ENCODE measurements around the gene KCNF1.
"Not testable (repeated sequence)": the region's sequence is repeated elsewhere in the genome, so short reads cannot be mapped to it uniquely, and the experiment has no call there.

The KCNF1 gene

DNA sequence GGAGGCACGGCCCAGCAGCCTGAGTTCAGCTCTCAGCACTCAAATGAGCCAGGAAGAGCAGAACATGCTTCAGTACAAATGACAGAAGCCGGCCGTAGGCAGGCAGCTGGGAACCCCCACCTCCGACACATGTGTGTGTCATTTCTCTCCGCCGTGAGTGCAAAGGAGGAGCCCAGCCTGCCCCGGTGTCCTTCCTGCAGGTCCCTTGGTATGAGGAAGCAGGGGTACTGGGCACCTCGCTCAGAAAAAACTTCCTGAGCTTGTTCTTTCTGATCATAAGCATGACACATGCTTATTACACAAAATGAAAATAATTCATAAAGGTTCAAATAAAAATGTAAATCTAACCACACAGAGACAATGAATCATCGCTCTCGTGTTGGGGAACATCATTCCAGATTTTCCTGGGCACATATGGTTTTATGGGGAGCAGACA lies 35.3 kb downstream of the KCNF1 start:
- ATAC-seq = no peak

DNA sequence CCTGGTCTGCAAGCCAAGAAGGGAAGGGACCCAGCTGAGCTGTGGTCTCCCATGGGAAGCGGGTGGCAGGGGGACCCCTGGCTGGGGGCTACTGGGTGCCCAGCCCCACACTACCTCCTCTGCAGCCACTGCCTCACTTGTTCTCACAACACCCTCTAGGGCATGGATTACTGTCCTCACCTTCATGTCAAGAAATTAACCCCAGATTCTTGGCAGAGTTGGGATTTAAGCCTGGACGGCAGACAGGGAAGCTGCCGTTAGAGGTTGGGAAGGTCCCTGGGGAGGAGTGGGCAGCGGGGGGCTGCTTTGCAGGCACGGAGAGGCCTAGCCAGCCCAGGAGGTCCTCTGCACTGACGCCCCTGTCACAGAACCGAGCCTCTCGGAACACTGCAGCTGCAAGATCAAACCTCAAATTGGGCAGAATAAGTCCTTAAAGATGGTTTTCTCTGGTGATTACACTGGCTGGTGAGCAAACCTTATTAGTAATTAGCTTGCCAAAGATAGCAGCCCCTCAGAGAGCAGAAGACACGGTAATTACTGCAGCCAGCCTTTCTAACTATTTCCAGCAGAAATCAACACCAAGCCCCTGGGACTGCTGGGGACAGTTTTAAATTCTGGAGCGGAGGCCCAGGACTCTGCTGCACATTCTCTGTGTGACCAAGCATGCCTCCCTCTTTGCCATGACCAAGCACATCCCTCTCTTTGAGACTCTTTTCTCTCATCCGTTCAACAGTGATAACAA lies 35.9 kb downstream of the KCNF1 start:
- no peak for ATAC-seq

DNA sequence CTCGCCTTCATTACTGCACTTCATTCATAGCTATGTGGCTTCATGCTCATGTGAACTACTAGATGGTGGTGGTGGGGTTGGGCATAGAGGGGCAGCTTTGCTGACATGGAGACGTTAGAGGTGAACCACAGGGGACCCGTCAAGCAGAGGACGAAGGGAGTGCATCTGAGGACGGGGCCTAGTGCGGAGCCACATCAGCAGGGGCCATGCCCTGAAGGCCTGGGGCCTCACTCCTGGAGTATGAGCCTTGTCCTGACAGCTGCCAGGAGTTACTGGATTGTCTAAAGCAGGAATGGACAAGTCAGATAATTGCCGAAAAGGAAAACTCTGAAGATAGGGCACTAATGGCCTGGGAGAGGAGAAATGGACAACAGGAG lies 36.4 kb downstream of the KCNF1 start:
- ATAC-seq = no peak

DNA sequence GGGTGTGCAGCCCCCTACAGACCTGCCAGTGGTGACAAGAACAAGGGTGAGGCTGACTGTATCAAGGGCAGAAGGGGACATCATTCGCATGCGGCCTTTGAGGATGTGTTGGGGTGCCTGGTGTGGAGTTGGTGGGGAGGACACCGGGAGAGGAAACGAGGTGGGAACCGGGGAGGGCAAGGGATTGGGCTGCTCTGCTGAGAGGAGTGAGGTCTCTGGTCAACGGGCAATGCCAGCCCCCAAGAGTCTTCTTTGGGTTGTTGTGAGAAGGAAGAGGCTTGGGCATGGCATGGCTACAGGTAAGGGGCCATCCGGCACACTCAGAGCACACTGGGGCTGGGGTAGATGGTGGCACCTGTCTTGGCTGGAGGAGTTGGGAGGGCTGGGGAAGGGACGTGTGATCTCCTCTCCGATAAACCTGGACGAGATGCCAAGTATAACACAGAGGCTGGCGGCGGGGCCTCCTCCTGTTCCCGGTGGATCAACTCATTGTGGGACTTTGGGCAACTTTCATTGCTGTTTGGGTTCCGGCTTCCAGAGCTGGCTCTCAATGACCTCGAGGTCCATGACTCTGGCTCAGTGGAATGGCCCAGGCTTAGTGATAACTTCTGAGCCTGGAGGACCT lies 37.0 kb downstream of the KCNF1 start:
- ATAC-seq = no peak

DNA sequence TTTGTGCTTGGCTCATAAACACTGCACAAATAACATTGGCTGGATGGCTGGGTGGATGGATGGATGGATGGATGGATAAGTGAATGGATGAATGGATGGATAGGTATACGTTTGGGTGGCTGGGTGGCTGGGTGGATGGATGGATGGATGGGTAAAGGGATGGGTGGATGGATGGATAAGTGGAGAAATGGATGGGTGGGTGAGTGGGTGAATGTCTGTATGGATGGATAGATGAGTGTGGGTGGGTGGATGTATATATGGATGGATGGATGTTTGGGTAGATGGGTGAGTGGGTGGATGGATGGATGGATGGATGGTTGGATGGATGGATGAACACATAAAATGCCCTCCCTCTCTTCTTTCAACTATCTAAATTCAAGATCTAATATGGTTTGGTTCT lies 38.1 kb downstream of the KCNF1 start:
- ATAC-seq = no peak

DNA sequence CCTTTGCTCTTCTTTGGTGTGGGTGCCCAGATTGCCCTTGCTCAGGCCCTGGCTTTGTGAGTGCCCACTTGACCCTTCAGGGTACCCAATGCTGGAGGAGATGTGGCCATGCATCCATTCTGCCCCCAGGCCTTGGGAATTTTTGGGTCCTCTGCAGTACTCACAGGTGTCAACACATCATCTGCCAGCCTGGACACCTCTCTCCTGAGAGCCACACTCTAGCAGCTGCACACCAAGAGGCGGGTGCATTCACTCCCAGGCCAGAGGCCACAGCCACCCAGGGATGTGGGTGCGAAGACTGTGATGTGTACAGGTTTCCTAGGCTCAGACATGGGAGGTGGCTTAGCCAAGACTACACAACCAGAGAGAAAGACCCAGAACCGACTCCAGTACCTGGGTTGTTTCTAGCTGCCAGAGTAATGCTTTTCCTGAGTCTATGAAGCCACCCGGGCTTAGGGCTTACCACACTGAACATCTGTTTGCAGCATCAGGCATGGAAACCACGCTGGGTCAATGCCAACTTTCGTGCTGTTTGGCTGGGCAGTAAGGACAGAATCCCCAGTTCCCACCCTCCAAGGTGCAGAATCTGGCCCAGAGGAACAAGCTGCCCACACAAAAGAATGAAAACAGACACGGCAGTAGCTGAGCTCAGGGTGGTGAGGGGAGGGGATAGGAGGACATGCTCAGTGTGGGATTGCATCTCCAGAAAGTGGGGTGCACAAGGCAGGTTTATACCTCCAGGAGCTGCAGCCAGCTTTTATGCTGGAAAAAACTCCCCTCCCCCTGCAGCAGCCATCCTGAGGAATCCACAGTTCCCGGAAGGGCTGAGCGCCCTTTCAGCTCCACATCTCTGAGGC lies 40.1 kb downstream of the KCNF1 start:
- ATAC-seq = no peak

DNA sequence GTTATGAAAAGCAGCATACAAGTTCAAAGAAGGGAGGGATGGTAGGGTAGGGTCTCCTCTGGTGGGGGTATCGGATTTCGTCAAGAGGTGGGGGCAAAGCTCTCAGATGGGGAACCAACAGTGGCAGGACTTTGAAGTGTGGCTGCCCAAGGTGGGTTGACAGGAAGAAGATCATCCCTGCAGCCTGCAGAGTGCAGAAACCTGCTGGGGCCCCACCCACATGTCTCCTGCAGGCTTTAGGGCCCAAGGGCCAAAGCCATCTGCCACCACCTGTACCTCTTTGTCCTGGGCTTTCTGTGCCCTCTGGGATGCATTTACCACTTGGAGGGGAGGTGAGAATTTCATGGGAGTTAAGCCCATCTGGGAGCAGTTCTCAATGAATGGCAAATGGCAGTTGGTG lies 42.7 kb downstream of the KCNF1 start:
- no peak for ATAC-seq

DNA sequence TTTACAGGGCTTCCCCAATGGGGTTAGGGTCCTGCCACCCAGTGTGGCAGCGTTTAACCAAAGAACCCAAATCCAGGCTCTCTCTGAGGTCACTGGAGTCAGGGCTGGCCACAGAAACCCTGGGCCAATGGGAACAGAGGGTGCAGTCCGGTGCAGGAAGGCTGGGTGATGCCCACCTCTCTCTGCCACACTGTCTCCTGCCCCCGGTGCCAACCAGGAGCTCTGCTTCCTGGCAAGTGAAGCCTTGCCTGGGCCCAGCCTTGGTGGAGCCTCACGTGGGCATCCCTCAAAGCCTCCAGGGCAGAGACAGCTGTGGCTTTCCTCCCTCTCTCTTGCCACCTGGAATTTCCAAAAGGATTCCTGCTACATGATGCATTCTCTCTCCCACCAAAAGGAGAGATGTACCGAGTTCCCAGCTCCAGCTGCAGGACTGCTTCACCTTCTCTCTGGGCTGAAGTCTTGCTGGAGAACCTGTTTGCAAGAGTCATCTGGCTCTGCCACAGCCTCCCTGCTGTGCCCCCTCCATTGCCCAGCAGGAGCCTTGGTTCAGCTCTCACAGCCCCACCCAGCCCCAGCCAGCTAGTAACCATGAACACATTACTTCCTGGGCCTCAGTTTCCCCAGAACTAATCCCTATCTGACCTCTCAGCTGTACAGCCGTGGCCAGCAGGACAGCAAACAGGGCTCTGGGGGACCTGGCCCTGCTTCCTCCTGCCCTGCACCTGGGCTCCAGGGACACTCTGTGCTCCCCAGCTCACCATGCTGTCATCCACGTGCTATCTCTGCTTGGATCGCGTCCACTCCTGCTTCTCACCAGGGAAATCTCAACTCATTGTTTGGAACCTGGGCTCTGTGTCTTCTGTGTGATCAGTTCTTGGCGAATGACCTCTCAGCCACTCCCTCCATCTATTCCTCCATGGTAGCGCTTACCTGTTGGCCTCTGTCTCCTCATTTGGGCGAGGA lies 43.4 kb downstream of the KCNF1 start:
- no peak for ATAC-seq

DNA sequence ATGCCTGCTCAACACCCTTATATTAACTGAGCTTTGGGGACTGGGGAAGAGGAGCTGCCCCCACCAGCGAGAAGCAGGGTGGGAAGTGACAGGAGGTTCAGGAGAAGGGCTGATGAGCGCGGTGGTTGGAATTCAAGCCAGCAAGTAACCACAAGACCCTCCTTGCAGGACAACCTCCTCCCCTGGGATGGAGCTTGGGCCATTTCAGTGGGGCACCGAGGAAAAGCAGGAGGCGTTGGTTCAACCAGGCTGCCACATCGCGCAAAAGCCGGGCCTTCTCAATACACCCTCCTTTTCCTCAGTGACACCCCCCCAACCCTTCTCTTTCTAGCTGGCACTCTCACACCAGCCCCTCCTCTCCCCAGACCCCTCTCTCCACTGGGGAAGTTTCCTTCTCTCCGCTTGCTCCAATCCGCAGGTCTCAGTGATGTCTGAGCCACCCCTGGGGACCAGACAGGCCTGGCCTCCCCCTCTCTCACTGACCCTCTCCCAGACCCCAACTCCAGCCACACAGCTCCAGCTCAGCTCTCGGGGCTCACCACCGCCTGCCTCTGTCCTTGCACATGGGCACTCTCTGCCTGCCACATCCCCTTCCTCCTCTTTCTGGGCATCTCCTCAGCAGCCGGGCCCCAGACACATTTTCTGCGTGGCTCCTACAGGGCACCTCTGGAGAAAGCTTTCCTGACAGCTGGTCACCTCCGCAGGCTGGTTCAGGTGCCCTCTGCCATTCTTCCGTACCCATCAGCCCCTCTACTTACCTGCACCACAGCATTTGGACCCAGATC lies 44.5 kb downstream of the KCNF1 start:
- ATAC-seq = no peak

DNA sequence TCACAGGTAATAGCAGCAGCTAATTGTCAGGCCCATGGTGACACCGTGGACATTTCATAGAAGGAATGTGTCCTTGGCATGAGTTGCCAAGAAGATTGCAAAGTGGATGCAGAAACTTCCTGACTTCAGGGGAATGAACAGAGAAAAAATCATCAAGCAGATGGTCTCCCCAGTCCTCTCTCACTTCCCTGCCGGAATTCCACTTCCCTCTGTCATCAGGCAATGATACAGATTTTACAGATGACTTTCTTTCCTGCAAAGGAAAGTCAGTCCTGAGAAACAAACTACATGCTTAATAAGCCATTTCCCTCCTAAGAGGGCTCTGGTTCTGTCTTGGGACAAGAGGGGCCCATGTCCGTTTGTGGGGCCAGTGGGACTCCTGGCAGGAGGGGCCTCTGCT lies 45.7 kb downstream of the KCNF1 start:
- no peak for ATAC-seq

DNA sequence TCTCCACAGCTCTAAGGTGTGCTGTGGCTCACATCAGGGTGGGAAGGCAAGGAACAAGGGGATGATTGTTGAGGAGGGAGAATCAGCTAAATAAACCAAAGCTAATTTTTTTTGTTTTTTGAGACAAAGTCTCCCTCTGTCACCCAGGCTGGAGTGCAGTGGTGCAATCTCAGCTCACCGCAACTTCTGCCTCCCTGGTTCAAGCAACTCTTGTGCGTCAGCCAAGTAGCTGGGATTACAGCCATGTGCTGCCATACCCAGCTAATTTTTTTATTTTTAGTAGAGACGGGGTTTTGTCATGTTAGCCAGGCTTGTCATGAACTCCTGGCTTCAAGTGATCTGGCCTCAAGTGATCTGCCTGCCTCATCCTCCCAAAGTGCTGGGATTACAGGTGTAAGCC lies 46.7 kb downstream of the KCNF1 start:
- ATAC-seq = not testable (repeated sequence)

DNA sequence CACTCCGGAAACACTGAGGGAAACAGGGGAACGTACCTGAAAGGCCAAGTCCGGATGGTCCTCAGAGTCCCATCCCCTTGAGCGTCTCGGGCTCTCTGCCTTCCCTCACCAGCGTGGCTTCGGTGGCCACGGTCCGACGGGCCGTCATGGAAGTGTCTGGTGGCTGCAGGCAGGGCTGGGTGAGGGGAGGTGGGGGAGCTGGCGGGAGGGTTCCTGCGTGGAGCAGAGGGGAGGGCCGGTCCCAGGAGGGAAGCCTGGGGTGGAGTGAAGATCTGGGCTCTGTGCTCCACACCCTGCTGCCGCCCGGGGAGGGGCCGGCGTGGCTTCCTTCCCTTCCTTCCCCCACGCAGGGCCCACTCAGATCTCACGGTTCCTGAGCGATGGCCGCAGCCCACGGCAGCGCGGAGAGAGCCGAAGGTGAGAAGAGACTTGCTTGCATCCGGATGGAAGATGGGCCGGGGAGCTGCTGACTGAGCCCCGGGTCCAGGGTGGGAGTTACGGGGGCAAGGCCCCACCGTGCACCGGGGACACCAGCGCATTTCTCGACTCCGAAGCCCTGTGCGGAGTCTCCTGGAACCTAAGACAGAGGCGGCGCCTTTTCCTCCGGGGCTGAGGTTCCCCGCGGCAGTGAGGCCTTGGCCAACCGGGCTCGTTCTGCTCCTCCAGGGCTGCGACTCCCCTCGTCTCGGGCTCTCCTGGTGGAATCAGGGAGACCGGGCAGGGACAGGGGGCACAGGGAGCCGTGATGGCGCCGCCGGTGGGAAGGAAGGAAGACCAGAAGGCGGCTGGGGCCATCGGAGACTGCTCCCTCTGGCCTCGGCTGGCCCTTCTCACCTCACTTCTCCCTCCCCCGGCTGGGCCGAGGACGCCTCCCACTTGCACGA lies 49.1 kb downstream of the KCNF1 start:
- no peak for ATAC-seq

DNA sequence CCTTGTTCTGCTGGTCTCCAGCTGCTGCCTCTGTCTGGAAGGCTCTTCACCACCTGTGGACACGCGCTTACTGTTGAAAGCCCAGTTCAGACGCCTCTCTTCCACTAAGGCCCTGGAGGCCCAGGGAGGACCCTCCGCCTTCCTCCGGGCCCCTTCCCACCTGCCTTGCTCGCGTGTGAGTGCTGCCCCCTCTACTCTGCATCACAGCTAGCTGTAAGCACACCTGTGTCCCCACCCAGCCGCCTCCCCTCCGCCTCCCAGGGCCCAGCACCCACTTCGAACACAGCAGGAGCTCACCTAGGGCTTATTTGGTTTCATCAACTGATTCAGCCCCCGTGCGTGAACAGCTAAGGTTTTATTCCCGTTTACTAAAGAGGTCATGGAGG lies 49.7 kb downstream of the KCNF1 start:
- ATAC-seq = no peak

DNA sequence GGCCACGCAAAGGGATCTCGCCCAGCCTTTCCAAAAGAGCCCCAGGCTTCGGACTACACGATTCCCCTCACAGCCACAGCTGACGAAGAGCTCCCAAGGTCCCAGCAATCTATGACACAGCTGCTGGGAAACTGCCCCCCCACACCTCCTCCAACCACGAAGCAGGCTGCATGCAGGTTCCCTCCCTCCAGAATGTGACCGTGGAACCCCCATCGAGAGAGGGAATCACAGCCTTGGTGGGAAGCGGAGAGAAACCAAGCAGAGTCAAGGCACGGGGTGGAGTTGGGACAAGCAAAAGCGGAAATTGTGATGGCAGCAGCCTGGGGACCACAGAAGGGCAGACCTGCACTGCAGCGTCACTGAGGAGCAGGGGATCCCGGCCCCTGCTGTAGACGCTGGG lies 50.3 kb downstream of the KCNF1 start:
- no peak for ATAC-seq

DNA sequence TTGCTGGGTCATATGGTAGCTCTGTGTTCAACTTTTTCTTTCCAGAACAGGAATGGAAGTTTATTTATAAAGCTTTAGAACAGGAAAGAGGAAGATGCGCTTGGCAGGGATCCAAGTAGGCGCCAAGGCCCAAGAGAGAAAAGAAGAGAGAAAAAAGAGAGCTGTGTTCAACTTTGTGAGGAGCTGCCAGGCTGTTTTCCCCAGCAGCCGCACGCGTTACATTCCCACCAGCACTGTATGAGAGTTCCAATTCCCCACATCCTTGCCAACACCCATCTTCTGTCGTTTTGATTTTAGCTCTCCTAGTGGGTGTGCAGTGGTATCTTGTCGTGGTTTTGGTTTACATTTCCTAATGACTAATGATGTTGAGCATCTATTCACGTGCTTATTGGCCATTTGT lies 51.4 kb downstream of the KCNF1 start:
- ATAC-seq = no peak

Data from activated CD4-positive, CD25-positive, alpha-beta regulatory T cell treated with anti-CD3 and anti-CD28 coated beads, Interleukin-2, amount 50 U/mL, for 24 hours (primary cell).